Neural cell (in vitro differentiated cells): Measurements from ENCODE around the gene KIR2DL4. TPM values are rescaled to one million over a fixed set of nuclear protein-coding genes. Genes with fewer than 3 reads are reported as not detected.
"Not testable (repeated sequence)": the region's sequence is repeated elsewhere in the genome, so short reads cannot be mapped to it uniquely, and the experiment has no call there.

Experiments
- H2AFZ ChIP-seq: fragments of 200-600, 300-800 bp; sonication (generic), shearing (Covaris generic); 2 replicates; pipeline ENCODE4 v1.6.0; 2014; ENCODE audit warnings: low read depth, mild to moderate bottlenecking, antibody characterized with exemption, low read length, moderate library complexity
- H3F3A ChIP-seq: fragments of 200-600 bp; shearing (Covaris generic); 2 replicates; pipeline ENCODE4 v1.6.1; 2016; ENCODE audit warnings: mild to moderate bottlenecking, moderate library complexity, mixed read lengths, antibody characterized with exemption, low read length; ENCODE audit not compliant: insufficient read depth, poor library complexity, severe bottlenecking
- H3K27ac ChIP-seq: fragments of 200-600, 300-800 bp; sonication (generic), shearing (Covaris generic); 2 replicates; pipeline ENCODE4 v1.5.1; 2014; ENCODE audit warnings: mild to moderate bottlenecking, low read length, moderate library complexity
- H3K27me3 ChIP-seq: fragments of 300-800, 200-600 bp; sonication (generic), shearing (Covaris generic); 2 replicates; pipeline ENCODE4 v1.6.0; 2014; ENCODE audit warnings: mild to moderate bottlenecking, low read depth, low read length, moderate library complexity; ENCODE audit not compliant: insufficient read depth
- H3K36me3 ChIP-seq: fragments of 300-800, 200-600 bp; sonication (generic), shearing (Covaris generic); 2 replicates; pipeline ENCODE4 v1.5.1; 2014; ENCODE audit warnings: mild to moderate bottlenecking, antibody characterized with exemption, low read length, moderate library complexity; ENCODE audit not compliant: insufficient read depth
- H3K4me2 ChIP-seq: fragments of 300-800, 200-600 bp; sonication (generic), shearing (Covaris generic); 2 replicates; pipeline ENCODE4 v1.6.0; 2014; ENCODE audit warnings: mild to moderate bottlenecking, low read length
- H3K4me3 ChIP-seq: fragments of 300-800, 200-600 bp; sonication (generic), shearing (Covaris generic); 2 replicates; pipeline ENCODE4 v1.5.1; 2014; ENCODE audit warnings: mild to moderate bottlenecking, low read length, moderate library complexity
- H3K79me2 ChIP-seq: fragments of 200-600 bp; shearing (Covaris generic); replicated peaks from 2 replicates; pipeline ENCODE4 v1.6.0; 2014; ENCODE audit warnings: mild to moderate bottlenecking, low read length, moderate library complexity; ENCODE audit not compliant: insufficient read depth
- H3K9ac ChIP-seq: fragments of 300-800, 200-600 bp; sonication (generic), shearing (Covaris generic); 2 replicates; pipeline ENCODE4 v1.6.1; 2016; ENCODE audit warnings: mild to moderate bottlenecking, low read length, mixed read lengths
- H3K9me2 ChIP-seq: fragments of 200-600 bp; shearing (Covaris generic); 2 replicates; pipeline ENCODE4 v1.6.1; 2016; ENCODE audit warnings: mild to moderate bottlenecking, low read length, mixed read lengths; ENCODE audit not compliant: insufficient read depth
- H3K9me3 ChIP-seq: fragments of 200-600, 300-800 bp; sonication (generic), shearing (Covaris generic); 2 replicates; pipeline ENCODE4 v1.6.1; 2016; ENCODE audit warnings: mild to moderate bottlenecking, mixed run types, low read length, moderate library complexity, mixed read lengths
- H4K20me1 ChIP-seq: fragments of 200-600 bp; shearing (Covaris generic); 2 replicates; pipeline ENCODE4 v1.6.1; 2016; ENCODE audit warnings: mild to moderate bottlenecking, mixed run types; ENCODE audit not compliant: insufficient read depth
- CTCF ChIP-seq: fragments of 450-650 bp; IDR thresholded peaks from 2 replicates; pipeline ENCODE4 v1.5.1; 2014; ENCODE audit warnings: antibody characterized with exemption, mild to moderate bottlenecking, moderate library complexity; ENCODE audit not compliant: poor library complexity, severe bottlenecking
- EZH2 ChIP-seq: fragments of 200-600, 300-800 bp; shearing (Covaris generic), sonication (generic); IDR thresholded peaks from 2 replicates; pipeline ENCODE4 v1.6.1; 2014; ENCODE audit warnings: antibody characterized with exemption, low read length, borderline replicate concordance, mild to moderate bottlenecking; ENCODE audit not compliant: insufficient read depth, poor library complexity, severe bottlenecking
- MXI1 ChIP-seq: fragments of 450-650 bp; conservative IDR thresholded peaks from 2 replicates; pipeline ENCODE4 v1.6.1; 2014; ENCODE audit warnings: antibody characterized with exemption, mild to moderate bottlenecking; ENCODE audit not compliant: poor library complexity, severe bottlenecking
- RAD21 ChIP-seq: fragments of 450-650 bp; conservative IDR thresholded peaks from 2 replicates; pipeline ENCODE4 v1.6.1; 2014; ENCODE audit warnings: antibody characterized with exemption, mild to moderate bottlenecking, moderate library complexity
- SMC3 ChIP-seq: fragments of 450-650 bp; conservative IDR thresholded peaks from 2 replicates; pipeline ENCODE4 v1.6.1; 2014; ENCODE audit warnings: antibody characterized with exemption, mild to moderate bottlenecking, moderate library complexity; ENCODE audit not compliant: poor library complexity
- TAF1 ChIP-seq: IDR thresholded peaks from 2 replicates; pipeline ENCODE4 v1.6.1; 2012; ENCODE audit warnings: low read depth
- polyA plus RNA-seq: library from polyadenylated mRNA; depleted of rRNA; stranded (reverse); fragments of >200 nt; gene quantifications from 2 replicates; pipeline ENCODE4 v1.2.3, GENCODE V29; 2014

The KIR2DL4 gene
- polyA plus RNA-seq, 1 donor from 2014 or later: not detected

- H3K4me2 ChIP-seq, H3F3A ChIP-seq, H3K9ac ChIP-seq, H3K79me2 ChIP-seq, H3K27ac ChIP-seq, H2AFZ ChIP-seq, H3K9me2 ChIP-seq, H3K4me3 ChIP-seq, H3K27me3 ChIP-seq, H4K20me1 ChIP-seq, H3K9me3 ChIP-seq, H3K36me3 ChIP-seq: not testable (repeated sequence)
These were observed 39.8 kb downstream of the KIR2DL4 start for GRCh38 chr19:54843171-54843570.

GRCh38 chr19:54850061-54850640 is 46.7 kb downstream of the KIR2DL4 start, which contains the start of gene KIR3DL2:
TSS of gene KIR3DL2 (plus strand) at chr19:54850443. CDS start at chr19:54850476, 33 bp downstream.
- H3K27me3 ChIP-seq, H3K4me2 ChIP-seq, H3K79me2 ChIP-seq, H3K9ac ChIP-seq, H2AFZ ChIP-seq, H3K9me2 ChIP-seq, H3K4me3 ChIP-seq, H3K9me3 ChIP-seq, H4K20me1 ChIP-seq, H3F3A ChIP-seq, H3K27ac ChIP-seq, H3K36me3 ChIP-seq: not testable (repeated sequence)

DNA sequence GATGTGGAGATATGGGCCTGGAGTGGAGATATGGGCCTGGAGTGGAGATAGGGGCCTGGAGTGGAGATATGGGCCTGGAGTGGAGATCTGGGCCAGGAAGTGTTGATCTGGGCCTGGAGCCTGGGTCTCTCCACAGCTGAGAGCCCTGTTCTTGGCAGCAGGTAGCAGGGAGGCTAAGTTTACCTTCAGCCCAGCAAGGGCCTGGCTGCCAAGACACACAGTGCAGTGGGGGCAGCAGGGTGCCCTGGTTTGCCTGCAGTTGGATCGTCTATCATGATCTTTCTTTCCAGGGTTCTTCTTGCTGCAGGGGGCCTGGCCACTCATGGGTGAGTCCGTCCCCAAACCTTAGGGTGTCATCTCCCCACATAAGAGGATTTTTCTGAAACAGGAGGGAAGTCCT is 47.5 kb downstream of the KIR2DL4 start:
- Histone ChIP-seq H3K79me2 (no peaks in the 10 kb centered on the region), H3K4me2 (no peak overlapping the region), H3K36me3 (no peaks in the 10 kb centered on the region), H3K9ac (no peak overlapping the region), H2AFZ (no peak overlapping the region), H3K4me3 (no peak overlapping the region), H4K20me1 (no peaks in the 10 kb centered on the region), H3K27me3 (no peaks in the 10 kb centered on the region), H3F3A (no peaks in the 10 kb centered on the region), H3K27ac (no peak overlapping the region), H3K9me3 (no peaks in the 10 kb centered on the region), H3K9me2 (no peaks in the 10 kb centered on the region)
- TF ChIP-seq CTCF (no peak), RAD21 (no peak), TAF1 (no peak), SMC3 (no peak), EZH2 (no peak), MXI1 (no peak)

DNA sequence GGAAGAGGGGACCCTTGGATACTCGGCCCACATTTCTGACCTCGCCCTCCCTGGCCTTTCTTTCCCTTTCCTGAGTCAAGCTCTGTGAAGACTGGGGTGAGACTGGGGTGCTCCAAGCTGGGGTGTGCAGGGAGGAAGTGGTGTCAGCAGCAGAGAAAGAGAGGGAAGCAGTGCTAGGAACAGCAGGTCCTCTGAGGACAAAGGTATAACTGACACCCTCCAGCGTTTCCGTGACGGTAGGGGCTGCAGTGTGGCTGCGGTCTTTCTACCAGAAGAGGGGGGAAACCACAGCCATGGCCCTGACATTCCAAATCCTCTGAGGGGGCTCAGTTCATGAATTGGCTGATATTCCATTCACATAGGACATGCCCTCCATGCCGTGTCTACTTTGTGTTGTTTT is 47.9 kb downstream of the KIR2DL4 start:
- Histone ChIP-seq H3K27me3 (no peaks in the 10 kb centered on the region), H3K4me3 (no peak overlapping the region), H3K27ac (no peak overlapping the region), H3K4me2 (no peak overlapping the region), H3K9me3 (no peaks in the 10 kb centered on the region), H2AFZ (no peak overlapping the region), H4K20me1 (no peaks in the 10 kb centered on the region), H3K9me2 (no peaks in the 10 kb centered on the region), H3K36me3 (no peaks in the 10 kb centered on the region), H3F3A (no peaks in the 10 kb centered on the region), H3K9ac (no peak overlapping the region), H3K79me2 (no peaks in the 10 kb centered on the region)
- no peak for TF ChIP-seq MXI1

GRCh38 chr19:54855241-54855640 is 51.8 kb downstream of the KIR2DL4 start:
- not testable (repeated sequence) for H3K9me2 ChIP-seq, H3K9ac ChIP-seq, H4K20me1 ChIP-seq, H3K27me3 ChIP-seq, H2AFZ ChIP-seq, H3K79me2 ChIP-seq, H3K4me3 ChIP-seq, H3K9me3 ChIP-seq, H3K4me2 ChIP-seq, H3K27ac ChIP-seq, H3K36me3 ChIP-seq, H3F3A ChIP-seq

GRCh38 chr19:54858476-54858875 is 55.1 kb downstream of the KIR2DL4 start:
- H3K9ac ChIP-seq, H3K4me3 ChIP-seq, H2AFZ ChIP-seq, H3F3A ChIP-seq, H3K9me2 ChIP-seq, H3K4me2 ChIP-seq, H3K9me3 ChIP-seq, H3K27ac ChIP-seq, H4K20me1 ChIP-seq, H3K36me3 ChIP-seq, H3K27me3 ChIP-seq, H3K79me2 ChIP-seq: not testable (repeated sequence)
